Prostate gland (tissue), 2 donors: ENCODE measurements around the gene CHDH. TPM values are rescaled to one million over a fixed set of nuclear protein-coding genes. Genes with fewer than 3 reads are reported as not detected.

Experiments used
- DNase-seq: peaks from one replicate; pipeline ENCODE4 v3.0.0-alpha.2; 2019; ENCODE audit warnings: low spot score
- H3K27ac ChIP-seq, 2 donors: fragments of 200-600 bp; sonication (generic); 2 replicates each; pipeline ENCODE4 v1.5.1; 2017 to 2019
- H3K27me3 ChIP-seq: fragments of 200-600 bp; sonication (generic); replicated peaks from 2 replicates; pipeline ENCODE4 v1.5.1; 2019; ENCODE audit not compliant: insufficient read depth
- H3K36me3 ChIP-seq, 2 donors: fragments of 200-600 bp; sonication (generic); 1 replicate in 1 of 2; 2 replicates in 1 of 2; pipeline versions ENCODE4 v1.5.1 to v1.8.1; 2017 to 2019
- H3K4me1 ChIP-seq: fragments of 200-600 bp; sonication (generic); replicated peaks from 2 replicates; pipeline ENCODE4 v1.5.1; 2019
- H3K4me3 ChIP-seq, 2 donors: fragments of 200-600 bp; sonication (generic); 2 replicates each; pipeline ENCODE4 v1.5.1; 2017 to 2019
- H3K9me3 ChIP-seq: fragments of 200-600 bp; sonication (generic); 2 replicates; pipeline ENCODE4 v1.5.1; 2017
- CTCF ChIP-seq, 4 experiments: fragments of 200-600 bp in 2 of 4; fragments of 450-650 bp in 2 of 4; sonication (generic) in 2 of 4; IDR thresholded peaks; 1 replicate in 3 of 4; 2 replicates in 1 of 4; pipeline ENCODE4 v1.5.1; 2016 to 2019; ENCODE audit warnings: antibody characterized with exemption in 4 of 4, mild to moderate bottlenecking in 2 of 4, moderate library complexity in 2 of 4
- POLR2A ChIP-seq: fragments of 450-650 bp; IDR thresholded peaks from one replicate; pipeline ENCODE4 v1.6.1; 2016; ENCODE audit warnings: antibody characterized with exemption, mild to moderate bottlenecking
- POLR2AphosphoS5 ChIP-seq: sonication (generic); formaldehyde crosslinking; IDR thresholded peaks from one replicate; pipeline ENCODE4 v1.6.1; 2017; ENCODE audit warnings: antibody characterized with exemption
- WGBS: methylation state at CpG from one replicate; pipeline ENCODE4 v1.1.5; 2018; 5-methylcytosine and 5-hydroxymethylcytosine counted together
- intact Hi-C: fragments of 100-400 bp; cut with DNase I; formaldehyde crosslinking; loops from one replicate; pipeline ENCODE4 v1.14.2; 2022
- total RNA-seq, 2 donors: library from RNA; depleted of rRNA; stranded (reverse); fragments of >200 nt; gene quantifications; one replicate each; pipeline ENCODE4 v1.1.0, GENCODE V29; 2016

Gene CHDH
- total RNA-seq, 2 donors from 2014 or later, result 40.2 to 43.9 TPM

- Histone ChIP-seq H3K36me3 (no peaks in the 10 kb centered on the region), H3K27ac (no peak overlapping the region), H3K4me1 (no peaks in the 10 kb centered on the region), H3K9me3 (no peaks in the 10 kb centered on the region), H3K4me3 (no peak overlapping the region), H3K27me3 (no peaks in the 10 kb centered on the region)
- TF ChIP-seq CTCF (IDR thresholded peaks at IDR 0.05) (no peak), POLR2A (no peak), POLR2AphosphoS5 (no peak)
- WGBS, result 82% methylated on average over 2 of the region's 2 CpGs
- intact Hi-C loops, result no loop called here
- no peak for DNase-seq
Measured at GRCh38 chr3:53780806-53781205, 65.4 kb downstream of the CHDH start.

GRCh38 chr3:53780171-53780570 lies 66.0 kb downstream of the CHDH start:
- intact Hi-C loops, result no loop called here
- H3K36me3 ChIP-seq, result no peaks in the 10 kb centered on the region
- no peaks in the 10 kb centered on the region for H3K27me3 ChIP-seq
- no peaks in the 10 kb centered on the region for H3K4me1 ChIP-seq
- TF ChIP-seq POLR2AphosphoS5 (no peak), POLR2A (no peak), CTCF (IDR thresholded peaks at IDR 0.05) (no peak)
- H3K27ac ChIP-seq, result no peak overlapping the region
- no peak overlapping the region for H3K4me3 ChIP-seq
- 88% methylated on average over 4 of the region's 4 CpGs for WGBS
- DNase-seq, result no peak
- no peaks in the 10 kb centered on the region for H3K9me3 ChIP-seq

GRCh38 chr3:53778153-53778552 lies 68.1 kb downstream of the CHDH start:
- H3K4me1 ChIP-seq, result peaks cover 3% of the 10 kb centered on the region
- no peaks in the 10 kb centered on the region for H3K36me3 ChIP-seq
- WGBS, result 92% methylated on average over 3 of the region's 3 CpGs
- H3K27ac ChIP-seq, result no peak overlapping the region
- DNase-seq, result no peak
- TF ChIP-seq POLR2AphosphoS5 (no peak), CTCF (IDR thresholded peaks at IDR 0.05) (no peak), POLR2A (no peak)
- no peak overlapping the region for H3K4me3 ChIP-seq
- no peaks in the 10 kb centered on the region for H3K9me3 ChIP-seq
- no peaks in the 10 kb centered on the region for H3K27me3 ChIP-seq
- intact Hi-C loops, result no loop called here

- 97% methylated on average over 8 of the region's 8 CpGs for WGBS
- TF ChIP-seq POLR2AphosphoS5 (no peak), CTCF (IDR thresholded peaks at IDR 0.05) (no peak), POLR2A (no peak)
- Histone ChIP-seq H3K4me1 (peaks cover 5% of the 10 kb centered on the region), H3K4me3 (no peak overlapping the region), H3K27me3 (no peaks in the 10 kb centered on the region), H3K27ac (no peak overlapping the region), H3K36me3 (no peaks in the 10 kb centered on the region), H3K9me3 (no peaks in the 10 kb centered on the region)
- no peak for DNase-seq
- intact Hi-C loops, result no loop called here
Measured at GRCh38 chr3:53777468-53777867, 68.8 kb downstream of the CHDH start.

- 60% methylated on average over 9 of the region's 9 CpGs for WGBS
- no peak overlapping the region for H3K27ac ChIP-seq
Measured at GRCh38 chr3:53776494-53777101, 69.6 kb downstream of the CHDH start.

More at GRCh38 chr3:53776494-53777101, 69.6 kb downstream of the CHDH start:
- no peaks in the 10 kb centered on the region for H3K36me3 ChIP-seq
- H3K9me3 ChIP-seq, result no peaks in the 10 kb centered on the region
- no peaks in the 10 kb centered on the region for H3K27me3 ChIP-seq
- TF ChIP-seq CTCF (IDR thresholded peaks at IDR 0.05) (no peak), POLR2A (no peak), POLR2AphosphoS5 (no peak)
- intact Hi-C loops, result no loop called here
- H3K4me1 ChIP-seq, result peaks cover 5% of the 10 kb centered on the region
- H3K4me3 ChIP-seq, result no peak overlapping the region
- no peak for DNase-seq
